ENCODE results near the gene ITM2A.

Gene ITM2A

GRCh38 chrX:79330022-79330421 lies 37.1 kb downstream of the ITM2A start:
- no peaks in the 10 kb centered on the region for H3K27me3 ChIP-seq (ENCODE audit: insufficient read depth, poor library complexity, severe bottlenecking)
- no peak for TF ChIP-seq CTCF (IDR thresholded peaks at IDR 0.05; ENCODE audit: poor library complexity, severe bottlenecking)
- ATAC-seq (ENCODE audit: low read depth) = no peak
- no peaks in the 10 kb centered on the region for H3K4me1 ChIP-seq (ENCODE audit: insufficient read depth, poor library complexity, severe bottlenecking)
- H3K4me3 ChIP-seq (ENCODE audit: severe bottlenecking) = no peak overlapping the region
- no peak overlapping the region for H3K27ac ChIP-seq (ENCODE audit: poor library complexity, severe bottlenecking)
- no peaks in the 10 kb centered on the region for H3K9me3 ChIP-seq (ENCODE audit: severe bottlenecking)
- DNase-seq (ENCODE audit: low spot score) = no peak
- no peaks in the 10 kb centered on the region for H3K36me3 ChIP-seq (ENCODE audit: low read depth)

GRCh38 chrX:79325263-79325958 lies 41.7 kb downstream of the ITM2A start:
- Histone ChIP-seq H3K27me3 (ENCODE audit: insufficient read depth, poor library complexity, severe bottlenecking) (no peaks in the 10 kb centered on the region), H3K36me3 (ENCODE audit: low read depth) (no peaks in the 10 kb centered on the region), H3K4me1 (ENCODE audit: insufficient read depth, poor library complexity, severe bottlenecking) (no peaks in the 10 kb centered on the region), H3K4me3 (ENCODE audit: severe bottlenecking) (no peak overlapping the region), H3K27ac (ENCODE audit: poor library complexity, severe bottlenecking) (no peak overlapping the region), H3K9me3 (ENCODE audit: severe bottlenecking) (no peaks in the 10 kb centered on the region)
- no peak for TF ChIP-seq CTCF (IDR thresholded peaks at IDR 0.05; ENCODE audit: poor library complexity, severe bottlenecking)
- no peak for ATAC-seq (ENCODE audit: low read depth)
- no peak for DNase-seq (ENCODE audit: low spot score)

Data from RWPE2 (cell line).